ENCODE measurements around the gene RNF26.

The RNF26 gene

GRCh38 chr11:119371067-119371601 lies 36.8 kb downstream of the RNF26 start:
- Histone ChIP-seq H3K4me1 (ENCODE audit: insufficient read depth, poor library complexity, severe bottlenecking) (peaks cover 34% of the 10 kb centered on the region), H3K36me3 (ENCODE audit: low read depth) (no peaks in the 10 kb centered on the region), H3K27ac (ENCODE audit: poor library complexity, severe bottlenecking) (no peak overlapping the region), H3K27me3 (ENCODE audit: insufficient read depth, poor library complexity, severe bottlenecking) (no peaks in the 10 kb centered on the region), H3K4me3 (ENCODE audit: severe bottlenecking) (no peak overlapping the region), H3K9me3 (ENCODE audit: severe bottlenecking) (no peaks in the 10 kb centered on the region)
- ATAC-seq (ENCODE audit: low read depth), result no peak
- TF ChIP-seq CTCF (IDR thresholded peaks at IDR 0.05; ENCODE audit: poor library complexity, severe bottlenecking), result no peak
- DNase-seq (ENCODE audit: low spot score), result no peak

- Histone ChIP-seq H3K9me3 (ENCODE audit: severe bottlenecking) (no peaks in the 10 kb centered on the region), H3K27ac (ENCODE audit: poor library complexity, severe bottlenecking) (no peak overlapping the region), H3K4me1 (ENCODE audit: insufficient read depth, poor library complexity, severe bottlenecking) (peaks cover 40% of the 10 kb centered on the region), H3K4me3 (ENCODE audit: severe bottlenecking) (no peak overlapping the region), H3K36me3 (ENCODE audit: low read depth) (no peaks in the 10 kb centered on the region), H3K27me3 (ENCODE audit: insufficient read depth, poor library complexity, severe bottlenecking) (no peaks in the 10 kb centered on the region)
- DNase-seq (ENCODE audit: low spot score) (no peak), ATAC-seq (ENCODE audit: low read depth) (peak; percentile 26; the same call in 2 of the 3 replicates)
- TF ChIP-seq CTCF (IDR thresholded peaks at IDR 0.05; ENCODE audit: poor library complexity, severe bottlenecking), result peak; percentile 63
These were observed 37.5 kb downstream of the RNF26 start for GRCh38 chr11:119371778-119372182.

GRCh38 chr11:119372260-119373058 lies 38.1 kb downstream of the RNF26 start:
- no peak overlapping the region for H3K27ac ChIP-seq (ENCODE audit: poor library complexity, severe bottlenecking)
- no peaks in the 10 kb centered on the region for H3K27me3 ChIP-seq (ENCODE audit: insufficient read depth, poor library complexity, severe bottlenecking)
- H3K36me3 ChIP-seq (ENCODE audit: low read depth), result no peaks in the 10 kb centered on the region
- peaks cover 44% of the 10 kb centered on the region for H3K4me1 ChIP-seq (ENCODE audit: insufficient read depth, poor library complexity, severe bottlenecking)
- DNase-seq (ENCODE audit: low spot score), result no peak
- no peaks in the 10 kb centered on the region for H3K9me3 ChIP-seq (ENCODE audit: severe bottlenecking)
- no peak for ATAC-seq (ENCODE audit: low read depth)
- TF ChIP-seq CTCF (IDR thresholded peaks at IDR 0.05; ENCODE audit: poor library complexity, severe bottlenecking), result no peak
- H3K4me3 ChIP-seq (ENCODE audit: severe bottlenecking), result no peak overlapping the region

- Histone ChIP-seq H3K9me3 (ENCODE audit: severe bottlenecking) (no peaks in the 10 kb centered on the region), H3K4me1 (ENCODE audit: insufficient read depth, poor library complexity, severe bottlenecking) (peaks cover 41% of the 10 kb centered on the region), H3K27ac (ENCODE audit: poor library complexity, severe bottlenecking) (no peak overlapping the region), H3K4me3 (ENCODE audit: severe bottlenecking) (no peak overlapping the region), H3K27me3 (ENCODE audit: insufficient read depth, poor library complexity, severe bottlenecking) (no peaks in the 10 kb centered on the region), H3K36me3 (ENCODE audit: low read depth) (no peaks in the 10 kb centered on the region)
- ATAC-seq (ENCODE audit: low read depth) (no peak), DNase-seq (ENCODE audit: low spot score) (no peak)
- TF ChIP-seq CTCF (IDR thresholded peaks at IDR 0.05; ENCODE audit: poor library complexity, severe bottlenecking), result no peak
These were observed 39.0 kb downstream of the RNF26 start for GRCh38 chr11:119373059-119373920.
